GM12801 (cell line): Measurements from ENCODE around the gene ASTE1.

Experiments used
- CTCF ChIP-seq: IDR thresholded peaks from one replicate; pipeline ENCODE4 v1.5.1; 2011; ENCODE audit warnings: control low read depth; ENCODE audit not compliant: insufficient read length; ENCODE audit errors: extremely low read depth

Gene ASTE1, protein sequence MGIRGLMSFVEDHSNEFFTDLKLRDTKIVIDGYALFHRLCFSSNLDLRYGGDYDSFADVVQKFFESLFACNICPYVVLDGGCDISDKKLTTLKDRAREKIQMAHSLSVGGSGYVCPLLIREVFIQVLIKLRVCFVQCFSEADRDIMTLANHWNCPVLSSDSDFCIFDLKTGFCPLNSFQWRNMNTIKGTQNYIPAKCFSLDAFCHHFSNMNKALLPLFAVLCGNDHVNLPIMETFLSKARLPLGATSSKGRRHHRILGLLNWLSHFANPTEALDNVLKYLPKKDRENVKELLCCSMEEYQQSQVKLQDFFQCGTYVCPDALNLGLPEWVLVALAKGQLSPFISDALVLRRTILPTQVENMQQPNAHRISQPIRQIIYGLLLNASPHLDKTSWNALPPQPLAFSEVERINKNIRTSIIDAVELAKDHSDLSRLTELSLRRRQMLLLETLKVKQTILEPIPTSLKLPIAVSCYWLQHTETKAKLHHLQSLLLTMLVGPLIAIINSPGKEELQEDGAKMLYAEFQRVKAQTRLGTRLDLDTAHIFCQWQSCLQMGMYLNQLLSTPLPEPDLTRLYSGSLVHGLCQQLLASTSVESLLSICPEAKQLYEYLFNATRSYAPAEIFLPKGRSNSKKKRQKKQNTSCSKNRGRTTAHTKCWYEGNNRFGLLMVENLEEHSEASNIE

DNA sequence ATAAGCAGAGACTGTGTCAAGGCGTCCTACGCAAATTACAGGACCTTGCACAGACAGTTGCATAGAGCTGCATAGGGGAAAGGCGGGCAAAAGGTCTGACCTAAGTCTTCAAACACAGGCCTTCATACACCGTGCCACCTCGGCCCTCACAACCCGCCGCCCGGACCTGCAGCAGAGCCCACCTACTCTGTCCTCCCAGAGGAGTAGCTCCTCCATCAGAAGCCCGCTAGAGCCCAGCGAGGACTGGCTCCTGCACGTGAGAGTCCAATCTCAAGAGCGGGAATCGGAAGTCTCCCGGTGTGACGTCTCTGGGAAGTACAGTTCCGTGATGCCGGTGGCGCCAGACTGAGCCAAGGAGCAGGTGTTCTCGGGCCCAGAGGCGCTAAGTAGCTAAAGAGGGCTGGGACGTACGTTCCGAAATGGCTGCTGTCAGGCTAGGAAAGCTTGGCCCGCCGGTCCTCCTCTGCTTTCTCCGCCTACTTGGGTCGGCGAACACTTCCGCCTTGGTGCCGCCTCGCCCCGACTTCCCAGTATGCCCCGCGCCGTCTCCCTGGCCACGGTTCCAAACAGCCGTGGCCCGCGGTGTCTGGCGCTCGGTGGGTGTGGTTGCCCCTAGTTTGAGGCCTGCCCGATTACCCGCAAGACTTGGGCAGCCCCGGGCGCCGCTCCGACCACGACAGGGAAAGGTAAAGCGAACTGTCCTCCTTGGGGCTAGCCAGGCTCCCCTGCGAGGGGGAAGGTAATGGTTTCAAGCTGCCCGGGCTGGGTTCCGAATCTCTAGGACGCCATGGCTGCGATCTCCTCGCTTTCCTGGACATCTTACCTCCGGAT is at the start of gene ASTE1, which contains the start of gene NEK11:
Gene ASTE1 (minus strand): TSS at position 505 of the 831 bp plus-strand sequence. CDS start 1,519 bp downstream, outside the sequence.
Gene NEK11 (plus strand): TSS at position 557 of the 831 bp plus-strand sequence. CDS start 2,832 bp downstream, outside the sequence.
- no peak for TF ChIP-seq CTCF

DNA sequence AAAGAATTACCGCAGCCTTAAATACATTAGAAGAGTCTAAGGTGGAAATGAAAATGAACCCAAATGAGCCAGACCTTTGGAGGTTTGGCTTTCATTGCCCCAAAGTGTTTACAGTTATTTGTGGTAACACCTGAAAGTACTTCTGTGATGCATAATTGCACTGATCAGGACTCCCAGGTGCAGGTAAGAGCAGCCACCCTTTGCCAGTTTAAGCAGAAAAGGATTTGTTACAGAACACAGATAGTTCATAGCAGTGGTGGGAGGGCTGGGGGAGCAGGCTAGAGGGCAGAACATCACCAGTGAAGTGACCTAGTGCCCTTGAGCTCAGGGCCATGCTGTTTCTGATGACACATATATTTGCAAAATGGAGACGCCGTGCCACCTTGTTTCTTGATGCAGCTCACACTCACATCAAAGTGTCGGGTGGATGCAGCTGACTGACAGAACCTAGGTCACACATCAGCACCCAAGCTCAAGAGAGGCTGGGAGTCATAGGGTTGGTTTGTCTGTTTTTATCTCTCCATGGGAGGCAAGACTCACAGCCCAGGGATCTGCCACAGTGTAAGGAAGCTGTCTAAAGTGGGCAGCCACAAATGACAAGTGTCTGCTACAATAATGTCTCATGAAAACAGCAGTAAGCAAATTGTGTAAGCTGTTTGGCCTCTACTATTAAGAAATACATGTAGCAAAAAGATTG is 49.2 kb upstream of the ASTE1 start:
- TF ChIP-seq CTCF = no peak

GRCh38 chr3:131072845-131073244 is 46.2 kb upstream of the ASTE1 start:
- no peak for TF ChIP-seq CTCF

DNA sequence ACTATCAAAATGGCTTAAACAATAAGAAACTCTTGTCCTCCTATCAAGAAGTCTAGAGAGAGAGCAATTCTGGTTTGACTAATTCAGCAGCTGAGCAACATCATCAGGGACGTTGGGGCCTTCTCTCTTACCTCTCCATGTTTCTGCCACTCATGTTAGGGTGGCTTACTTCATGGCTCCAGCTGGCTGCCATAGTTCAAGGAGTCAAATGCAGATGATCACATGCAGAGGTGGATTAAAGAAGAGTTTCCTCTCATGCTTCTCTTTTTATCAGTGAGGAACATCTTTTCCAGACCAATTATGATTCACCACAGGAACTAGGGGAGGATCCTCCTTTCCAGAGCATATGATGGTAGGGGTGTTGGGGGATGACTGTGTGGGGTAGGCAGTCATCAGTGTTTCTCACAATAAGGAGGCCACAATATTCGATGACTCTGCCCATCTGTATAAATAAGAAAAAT is 45.5 kb upstream of the ASTE1 start:
- no peak for TF ChIP-seq CTCF

DNA sequence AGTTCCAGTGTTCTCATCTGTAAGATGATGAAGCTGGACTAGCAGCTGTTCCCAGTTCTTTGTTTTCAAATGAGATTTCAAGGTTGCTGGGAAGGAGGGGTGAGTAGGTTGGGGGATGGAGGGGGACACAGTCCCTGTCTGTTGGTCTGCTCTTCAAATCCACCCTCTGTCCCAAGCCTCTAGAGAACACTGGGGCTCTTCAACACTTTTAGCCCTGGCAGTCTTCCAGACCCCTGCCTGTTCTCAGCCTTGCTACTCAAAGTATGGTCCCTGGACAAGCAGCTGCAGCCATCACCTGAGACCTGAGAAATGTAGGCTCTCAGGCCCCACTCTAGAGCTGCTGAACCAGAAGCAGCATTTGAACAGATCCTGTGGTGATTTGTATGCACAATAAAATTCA is 41.4 kb upstream of the ASTE1 start:
- TF ChIP-seq CTCF = no peak

- TF ChIP-seq CTCF = no peak
These were observed 26.6 kb upstream of the ASTE1 start for GRCh38 chr3:131053043-131053859.
